ENCODE measurements around the gene AJAP1.

GRCh38 chr1:4759671-4760070 is 105.3 kb downstream of the AJAP1 start:
- TF ChIP-seq ZNF394 (tag by site-specific recombination; IDR thresholded peaks at IDR 0.05; ENCODE audit: borderline replicate concordance) = no peak
- TF ChIP-seq CTCF (tag by site-specific recombination; IDR thresholded peaks at IDR 0.05) = no peak
- no peak for TF ChIP-seq ZBTB7A (tag by site-specific recombination; IDR thresholded peaks at IDR 0.05; ENCODE audit: low read depth)
- no peak for TF ChIP-seq GLI4 (tag by site-specific recombination; IDR thresholded peaks at IDR 0.05)
